Stimulated activated CD4-positive, alpha-beta T cell treated with anti-CD3 and anti-CD28 coated beads, TNF-alpha, amount 100 ng/mL, for 48 hours (primary cell): Measurements from ENCODE around the gene PID1.
"Not testable (repeated sequence)": the region's sequence is repeated elsewhere in the genome, so short reads cannot be mapped to it uniquely, and the experiment has no call there.

Experiments used
- DNase-seq, 3 donors: peaks; one replicate each; pipeline ENCODE4 v3.0.0-alpha.2; 2020; ENCODE audit warnings: low read depth in 3 of 3

Gene PID1

DNA sequence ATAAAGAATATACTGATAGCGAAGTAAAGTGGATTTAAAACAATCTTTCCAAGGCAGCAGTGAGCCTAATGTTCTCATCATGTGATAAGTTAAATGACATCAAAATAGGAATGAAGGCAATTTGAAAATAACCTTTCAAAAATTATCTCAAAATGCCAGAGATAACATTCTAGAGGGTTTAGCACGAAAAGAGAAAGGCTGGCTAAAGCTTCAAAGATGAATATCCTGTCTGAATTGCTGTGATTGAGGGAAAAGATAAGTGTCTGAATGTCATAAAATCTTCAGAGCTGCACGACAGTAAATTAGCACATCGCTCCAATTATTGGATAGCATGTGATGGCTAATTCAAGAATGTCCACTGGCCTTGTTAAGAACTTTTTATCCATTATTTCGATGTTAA is 159.3 kb downstream of the PID1 start:
- DNase-seq: no peak

DNA sequence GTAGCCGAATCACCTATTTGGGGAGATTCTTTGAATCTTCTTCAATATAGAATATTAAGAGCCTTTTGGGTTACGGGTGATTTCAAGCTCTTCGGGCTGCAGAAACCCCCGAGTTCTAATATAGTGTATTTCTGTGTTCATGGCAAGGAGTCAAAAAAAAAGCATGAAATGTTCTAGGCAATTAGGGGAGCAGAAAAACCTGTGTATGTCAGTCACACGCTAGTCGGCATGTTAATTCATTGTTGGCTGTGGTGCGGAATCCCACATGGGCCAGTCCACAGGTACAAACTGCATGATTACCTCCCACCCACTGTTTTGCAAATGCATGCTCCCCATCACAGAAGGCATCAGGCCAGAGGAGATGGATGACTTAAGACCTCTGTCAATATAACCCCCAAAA is 161.9 kb downstream of the PID1 start:
- DNase-seq: no peak

DNA sequence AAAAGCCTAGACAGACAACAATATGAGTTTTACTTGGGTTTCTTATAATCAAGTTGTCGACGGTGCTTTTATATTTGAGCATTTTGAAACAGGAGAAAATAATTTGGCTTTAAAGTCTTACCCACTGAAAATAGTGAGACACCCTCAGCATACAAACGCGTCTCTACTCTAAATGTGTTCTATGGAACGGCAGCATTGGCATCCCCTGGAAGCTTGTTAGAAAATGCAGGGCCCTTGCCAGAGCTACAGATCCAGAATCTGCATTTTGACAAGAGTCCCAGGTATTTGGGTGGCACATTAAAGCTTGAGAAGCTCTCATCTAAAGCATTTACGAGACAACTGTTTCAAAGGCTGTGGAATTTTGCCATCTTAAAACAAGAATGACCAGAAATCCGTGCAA is 163.5 kb downstream of the PID1 start:
- no peak for DNase-seq

DNA sequence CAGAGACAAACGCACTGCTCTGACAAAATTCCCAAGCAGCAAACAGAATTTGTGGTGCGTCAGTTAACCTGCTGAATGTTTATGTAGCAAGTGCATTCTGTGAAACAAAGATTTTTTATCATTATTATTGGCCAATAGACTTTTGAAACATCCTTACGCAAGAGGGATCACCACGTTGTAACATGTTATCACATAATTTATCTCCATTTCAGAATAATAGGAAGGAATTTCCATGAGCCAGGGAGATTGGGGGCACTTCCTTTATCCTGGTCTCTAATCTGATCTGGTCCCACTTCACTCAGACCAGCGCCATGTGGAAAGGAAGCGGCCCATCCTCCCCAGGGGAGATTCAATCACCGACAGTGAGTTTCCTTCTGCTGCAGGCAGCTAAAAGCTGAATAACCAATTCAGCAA is 166.1 kb downstream of the PID1 start:
- DNase-seq: no peak

DNA sequence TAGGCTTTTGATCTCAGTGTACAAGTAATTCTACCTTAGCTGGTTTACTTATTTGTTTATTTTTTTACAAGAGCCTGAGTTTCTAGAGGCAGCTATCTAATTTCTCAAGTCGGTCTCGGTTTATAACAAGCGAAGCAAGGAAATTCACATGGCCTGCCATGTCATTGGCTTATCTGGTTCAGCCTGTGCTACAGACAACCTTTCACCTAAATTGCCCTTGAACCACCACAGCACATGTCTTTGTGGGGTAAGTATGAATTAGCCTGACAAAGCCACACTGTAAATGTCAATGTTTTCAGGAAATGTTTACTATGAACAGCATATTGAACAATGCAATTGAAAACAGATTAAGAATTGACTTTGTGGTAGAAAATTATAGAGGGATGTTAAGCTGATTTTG is 167.1 kb downstream of the PID1 start:
- no peak for DNase-seq

DNA sequence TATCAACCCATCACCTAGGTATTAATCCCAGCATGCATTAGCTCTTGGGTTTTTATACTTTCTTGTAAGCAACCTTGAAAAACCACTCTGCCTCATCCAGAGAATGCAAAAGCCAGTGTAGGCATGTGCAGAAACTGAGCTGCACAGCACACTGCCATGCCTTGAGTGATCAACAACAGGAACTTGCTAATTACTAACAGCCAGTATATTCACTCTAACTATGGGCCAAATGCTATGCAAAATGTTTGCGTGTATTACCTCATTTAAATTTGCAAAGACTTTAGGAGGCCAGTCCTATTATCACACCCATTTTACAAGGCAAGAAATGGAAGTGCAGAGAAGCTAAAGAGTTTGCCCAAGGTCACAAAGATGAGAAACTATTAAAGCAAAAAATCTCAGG is 169.8 kb downstream of the PID1 start:
- DNase-seq: no peak

DNA sequence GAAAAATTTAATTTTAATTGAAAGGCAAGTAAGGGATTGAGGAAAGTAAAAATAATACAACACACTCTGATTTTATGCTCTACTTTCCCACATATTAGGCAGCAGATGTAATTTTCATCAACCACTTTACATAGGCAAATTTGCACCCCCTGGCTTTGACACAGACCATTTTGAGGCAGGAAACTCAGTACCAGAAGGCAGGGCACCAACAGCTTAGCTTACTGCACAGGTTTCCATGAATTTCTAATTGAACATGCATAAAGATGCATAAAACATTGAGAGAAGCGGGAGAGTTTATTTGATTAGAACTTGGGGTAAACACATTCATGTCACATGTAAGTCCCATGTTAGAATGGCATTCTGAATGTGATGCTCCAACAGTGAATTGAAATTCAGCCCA is 171.9 kb downstream of the PID1 start:
- DNase-seq: no peak

DNA sequence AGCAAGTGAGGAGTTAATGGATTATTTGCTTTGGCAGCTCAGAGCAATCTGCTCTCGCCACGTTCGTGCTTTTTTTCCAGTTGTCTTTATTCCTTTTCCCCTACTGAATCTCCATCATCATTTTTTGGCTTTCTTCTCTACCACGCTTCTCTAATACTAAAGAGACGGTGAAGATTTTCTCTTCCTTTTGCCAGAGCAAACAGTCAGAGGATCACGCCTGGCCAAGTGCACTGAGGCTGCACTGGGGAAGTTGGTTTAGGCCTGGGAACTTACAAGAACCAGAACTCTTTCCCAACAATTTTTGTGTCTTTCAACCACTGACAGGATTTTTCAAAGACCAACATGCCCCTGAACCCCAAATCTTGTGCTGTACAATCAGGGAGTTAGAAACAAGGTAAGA is 172.3 kb downstream of the PID1 start:
- no peak for DNase-seq

DNA sequence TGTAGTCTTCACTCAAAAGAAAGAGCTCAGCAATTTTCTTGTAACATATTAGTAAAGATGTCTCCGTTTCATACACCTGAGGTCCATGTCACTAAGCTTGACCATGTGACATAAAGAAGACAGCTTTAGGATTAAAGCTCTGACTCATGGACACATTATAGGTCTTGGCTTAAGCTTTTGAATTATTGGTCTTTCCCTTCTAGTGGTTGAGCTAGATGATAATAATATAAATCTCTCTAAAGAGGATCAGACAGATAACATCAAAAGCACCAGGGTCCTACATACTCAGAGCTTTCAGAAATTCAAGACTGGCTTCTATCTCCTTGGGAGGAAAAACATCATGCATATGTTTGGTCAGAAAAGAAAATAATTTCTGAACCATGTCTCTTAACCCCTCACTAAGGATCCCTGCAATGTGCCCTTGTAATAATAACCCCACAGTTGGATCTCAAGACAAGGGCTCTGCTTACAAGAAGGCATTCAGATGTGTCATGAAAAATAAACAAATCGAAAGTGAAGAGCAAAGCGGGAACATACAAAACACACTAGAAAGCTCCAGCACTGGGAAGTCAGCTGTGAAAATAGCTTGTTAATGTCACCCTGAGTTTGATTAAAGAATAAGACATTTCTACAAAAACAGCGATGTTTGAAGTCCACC is 174.5 kb downstream of the PID1 start:
- no peak for DNase-seq

DNA sequence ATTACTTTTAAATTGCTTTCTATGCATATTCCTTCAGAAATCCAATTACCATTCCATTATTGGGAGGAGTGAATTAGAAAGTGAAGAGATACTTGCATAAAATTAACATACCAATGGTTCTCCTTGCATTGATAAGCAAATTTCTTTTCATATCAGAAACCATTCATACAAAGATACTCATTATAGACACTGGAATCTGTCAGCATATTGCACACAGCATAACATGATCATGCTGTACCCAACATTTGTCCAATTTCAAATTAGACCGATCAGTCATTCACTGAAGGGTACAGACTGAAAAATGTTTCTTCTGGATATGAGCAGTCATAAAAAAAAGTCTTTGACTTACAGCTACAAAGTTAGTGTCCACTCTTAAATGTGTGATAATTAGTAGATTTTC is 175.6 kb downstream of the PID1 start:
- no peak for DNase-seq

DNA sequence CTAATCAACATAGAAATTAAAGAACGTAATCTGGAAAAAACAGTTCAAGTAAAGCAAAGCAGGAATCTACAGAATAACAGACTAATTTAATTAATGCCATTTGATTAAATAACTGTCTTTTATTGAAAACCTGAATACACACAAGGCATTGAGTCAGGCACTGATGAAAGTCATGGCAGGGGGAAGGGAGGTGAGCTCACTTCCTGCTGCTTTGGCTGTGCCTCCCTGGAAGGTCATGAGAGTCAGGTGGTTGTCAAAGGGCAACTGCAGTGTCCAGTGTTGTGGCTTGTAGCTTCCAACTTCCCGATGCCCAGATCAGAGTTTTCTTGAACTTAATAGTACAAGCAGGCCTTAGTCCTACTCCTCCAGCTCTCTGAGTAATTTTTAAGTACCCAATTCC is 180.9 kb downstream of the PID1 start:
- no peak for DNase-seq

DNA sequence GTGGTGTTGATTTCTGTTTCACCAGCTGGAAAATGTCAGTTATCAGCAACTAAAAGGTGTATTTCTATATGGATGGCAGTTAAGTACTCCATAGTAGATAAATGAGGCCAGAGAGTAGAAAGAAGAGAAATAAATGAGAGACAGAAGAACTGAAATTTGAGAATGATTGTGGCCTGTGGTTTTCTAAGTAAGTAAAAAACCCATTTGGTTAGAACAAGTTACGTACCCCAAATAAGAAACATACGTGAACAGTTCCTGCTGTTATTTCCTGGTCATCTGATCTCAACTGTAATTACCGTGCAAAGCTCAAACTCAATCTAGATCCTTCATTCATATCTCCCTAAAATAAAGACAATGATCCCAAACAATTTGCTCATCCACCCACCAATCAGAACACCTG is 181.3 kb downstream of the PID1 start:
- DNase-seq: no peak

DNA sequence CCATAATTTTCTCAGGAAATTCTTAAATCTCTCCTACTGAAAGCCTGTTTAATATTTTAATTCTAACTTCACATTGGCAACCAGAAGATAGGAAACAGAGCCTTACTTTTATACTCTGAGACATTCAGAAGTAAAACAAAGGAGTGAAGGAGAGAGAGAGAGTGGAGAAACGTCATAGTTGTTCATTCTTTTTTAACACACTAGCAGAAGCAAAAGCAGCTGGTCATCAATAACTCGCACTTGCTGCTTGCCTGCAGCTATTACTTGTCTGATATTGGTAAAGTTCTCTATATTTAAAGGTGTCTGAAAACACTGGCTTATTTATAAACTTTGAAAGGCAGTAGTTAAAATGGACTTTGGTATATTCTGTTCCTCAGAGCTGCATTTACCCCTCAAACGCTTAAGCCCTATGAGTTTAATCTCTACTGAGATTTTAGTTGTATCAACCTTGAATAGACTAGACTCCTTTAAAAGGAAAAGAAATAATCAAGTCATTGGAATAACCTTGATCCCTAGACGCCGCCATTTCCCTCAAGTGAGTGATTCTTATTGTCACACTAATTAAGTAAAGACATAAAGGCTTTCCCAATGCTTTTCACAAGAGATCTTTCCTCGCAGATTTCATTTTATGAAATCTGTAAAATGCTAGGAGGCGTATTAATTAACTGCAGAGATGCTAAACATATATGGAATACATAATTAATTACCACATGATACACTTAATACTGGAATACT is 182.0 kb downstream of the PID1 start:
- no peak for DNase-seq

DNA sequence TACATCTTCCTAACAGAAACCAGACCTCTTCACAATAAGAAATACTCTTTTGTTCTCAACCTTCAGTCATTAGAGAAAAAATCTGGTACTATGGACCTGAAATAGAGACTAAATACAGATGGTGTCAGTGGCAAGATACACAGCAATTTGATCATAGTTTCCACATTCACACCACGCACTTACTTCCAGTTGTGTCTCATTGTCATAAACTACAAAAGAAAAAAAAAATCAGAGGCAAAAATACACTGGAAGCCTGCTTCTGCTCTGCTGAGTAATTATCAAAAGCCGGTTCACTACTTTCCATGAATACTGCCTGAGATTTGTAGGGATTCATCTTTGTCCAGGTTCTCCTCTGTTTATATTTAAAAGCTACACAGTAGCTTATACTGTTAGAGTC is 182.6 kb downstream of the PID1 start:
- DNase-seq: no peak

DNA sequence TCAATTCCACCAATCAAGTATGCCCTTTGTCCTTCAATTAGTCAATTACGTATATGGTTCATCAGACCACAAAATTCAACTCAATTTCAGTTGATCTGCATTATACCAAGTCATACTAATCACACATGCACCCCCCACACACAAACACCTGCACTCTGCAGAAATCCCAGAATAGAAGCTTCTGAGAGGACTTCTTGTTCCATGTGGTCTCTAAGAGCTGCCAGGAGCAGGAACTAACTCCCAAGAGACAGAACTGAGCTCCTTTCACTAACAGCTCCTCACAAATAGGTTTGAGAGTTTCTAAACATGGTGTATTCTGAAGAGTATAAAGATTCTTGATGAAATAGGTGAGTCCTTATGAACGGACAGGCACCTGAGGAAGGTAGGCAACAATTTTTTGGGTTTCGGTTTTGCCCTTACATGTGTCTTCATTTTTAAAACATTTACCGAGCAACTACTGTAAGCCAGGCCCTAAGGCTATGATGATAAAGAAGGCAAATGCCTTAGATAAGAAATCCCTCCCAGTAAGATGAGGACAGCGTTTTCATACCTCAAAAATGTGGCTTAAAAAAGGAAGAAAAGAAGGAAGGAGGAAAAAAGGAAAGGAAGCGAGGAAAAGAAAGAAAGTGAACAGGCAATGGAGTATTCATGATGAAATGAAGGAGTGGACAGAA is 183.1 kb downstream of the PID1 start:
- no peak for DNase-seq

DNA sequence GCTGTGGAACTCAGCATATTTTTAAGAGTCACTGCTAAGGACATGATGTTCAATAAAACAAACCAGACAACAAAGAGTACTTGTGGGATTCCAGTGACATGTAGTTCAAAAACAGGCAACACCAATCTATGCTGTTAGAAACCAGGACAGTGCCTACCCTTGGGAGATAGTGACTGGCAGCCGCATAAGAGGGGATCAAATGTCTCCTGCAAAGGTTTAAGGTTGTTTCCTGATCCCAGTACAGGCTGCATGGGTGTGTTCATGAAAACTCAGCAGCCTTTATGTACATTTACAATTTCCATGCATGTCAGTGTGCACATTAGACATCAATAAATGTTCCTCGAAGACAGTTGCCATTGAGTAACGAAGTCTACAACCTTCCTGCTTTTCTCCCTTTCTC is 183.8 kb downstream of the PID1 start:
- no peak for DNase-seq

DNA sequence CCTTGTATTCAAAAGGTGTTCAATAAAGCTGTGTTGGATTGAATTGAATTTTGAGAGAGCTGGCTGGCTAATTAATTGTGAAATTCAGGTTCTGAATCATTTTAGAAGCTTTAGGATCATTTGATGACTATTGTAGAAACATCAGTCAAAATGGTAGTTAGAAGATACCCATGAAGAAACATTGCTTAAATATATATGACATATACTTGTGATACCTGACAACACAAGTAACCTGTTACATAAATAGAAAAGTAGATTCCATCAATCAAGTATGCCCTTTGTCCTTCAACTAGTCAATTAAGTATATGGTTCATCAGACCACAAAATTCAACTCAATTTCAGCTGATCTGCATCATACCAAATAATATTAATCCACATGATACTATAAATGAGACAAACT is 185.6 kb downstream of the PID1 start:
- no peak for DNase-seq

DNA sequence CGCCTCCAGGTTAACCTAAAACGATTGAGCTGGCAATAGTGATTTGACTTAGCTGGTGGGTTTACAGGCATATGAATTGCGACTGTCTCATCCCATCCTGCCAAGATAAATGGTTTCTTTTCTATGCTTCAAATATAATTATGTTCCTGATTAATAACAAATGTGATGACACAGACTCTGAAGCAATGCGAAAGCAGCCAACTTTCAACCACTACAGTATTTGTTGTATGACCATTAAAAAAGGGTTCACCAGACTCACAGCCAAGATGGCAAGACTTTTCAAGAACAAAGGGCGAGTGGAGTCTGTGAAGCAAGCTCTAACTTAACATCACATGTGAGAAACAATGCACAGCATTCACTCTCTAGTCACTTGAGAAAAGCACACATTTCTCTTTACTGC is 186.6 kb downstream of the PID1 start:
- DNase-seq: no peak

DNA sequence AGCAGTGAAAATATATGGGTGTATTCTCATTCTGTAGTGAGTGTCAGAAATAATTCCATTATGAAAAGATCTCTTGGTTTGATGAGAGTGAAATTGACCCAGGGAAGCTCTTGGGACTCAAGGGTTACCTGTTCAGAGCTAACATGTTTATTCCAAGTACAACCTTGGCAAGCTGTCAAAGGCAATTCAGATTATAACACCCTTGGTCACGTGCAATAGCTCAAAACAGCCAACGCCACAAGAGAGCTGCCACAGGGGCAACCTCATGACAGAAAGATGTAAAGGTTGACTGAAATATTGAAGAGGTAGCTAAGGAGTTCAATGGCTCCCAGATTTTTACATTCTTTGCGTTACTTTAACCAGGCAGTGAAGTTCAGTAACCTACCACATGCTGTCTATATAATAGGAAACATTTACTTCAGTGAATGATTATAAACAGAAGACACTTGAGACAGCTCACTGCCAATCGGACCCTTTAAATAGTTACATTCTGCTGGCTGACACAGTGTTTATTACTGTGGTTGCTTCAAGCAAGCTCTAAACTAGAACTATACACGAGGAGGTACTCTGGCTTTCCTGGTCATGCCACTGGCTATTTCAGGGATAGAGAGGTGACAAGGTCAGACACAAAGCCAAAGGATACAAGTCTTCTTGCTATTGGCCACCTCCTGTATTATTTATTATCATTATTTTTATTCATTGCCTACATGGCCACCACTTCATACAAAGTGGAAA is 187.3 kb downstream of the PID1 start:
- DNase-seq: no peak

DNA sequence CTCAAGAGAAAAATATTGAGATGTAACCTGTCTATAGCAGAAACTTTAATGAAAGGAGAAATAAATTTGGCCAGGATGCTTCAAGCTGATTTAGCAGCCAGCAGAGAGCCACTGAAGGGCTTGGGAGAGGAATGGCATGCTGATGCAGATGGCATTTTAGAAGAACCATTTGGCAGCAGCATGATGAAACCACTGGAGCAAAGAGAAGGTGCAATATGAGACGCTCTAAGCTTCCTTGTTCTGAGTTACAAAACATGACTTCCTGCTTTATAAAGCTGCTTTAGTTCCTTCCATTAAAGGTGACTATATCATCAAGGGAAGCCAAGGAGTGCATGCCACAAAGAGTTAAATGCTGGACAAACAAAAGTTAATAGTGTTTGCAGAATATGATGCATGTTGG is 189.7 kb downstream of the PID1 start:
- DNase-seq: no peak

DNA sequence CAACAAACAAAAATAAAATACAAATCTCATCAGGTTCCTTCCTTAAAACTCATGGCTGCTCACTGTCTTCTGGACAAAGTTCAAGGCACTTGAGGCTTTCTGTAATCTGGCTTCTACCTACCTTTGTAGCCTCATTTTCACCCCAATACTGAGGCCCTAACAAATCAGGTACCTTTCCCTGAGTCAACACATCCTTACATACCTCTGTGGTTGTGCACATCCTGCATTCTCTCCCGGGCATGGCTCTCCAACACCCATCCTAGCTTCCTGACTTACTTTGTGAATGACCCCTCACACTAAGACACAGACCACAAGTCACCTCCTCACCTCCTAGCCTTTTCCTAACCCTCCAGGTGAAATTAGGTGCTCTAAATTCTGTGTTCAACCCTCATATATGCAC is 190.9 kb downstream of the PID1 start:
- no peak for DNase-seq

DNA sequence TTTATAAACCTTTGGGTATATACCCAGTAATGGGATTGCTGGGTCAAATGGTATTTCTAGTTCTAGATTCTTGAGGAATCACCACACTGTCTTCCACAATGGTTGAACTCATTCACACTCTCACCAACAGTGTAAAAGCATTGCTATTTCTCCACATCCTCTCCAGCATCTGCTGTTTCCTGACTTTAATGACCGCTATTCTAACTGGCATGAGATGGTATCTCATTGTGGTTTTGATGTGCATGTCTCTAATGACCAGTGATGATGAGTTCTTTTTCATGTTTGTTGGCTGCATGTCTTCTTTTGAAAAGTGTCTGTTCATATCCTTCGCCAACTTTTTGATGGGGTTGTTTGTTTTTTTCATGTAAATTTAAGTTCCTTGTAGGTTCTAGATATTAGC is 194.2 kb downstream of the PID1 start:
- not testable (repeated sequence) for DNase-seq

DNA sequence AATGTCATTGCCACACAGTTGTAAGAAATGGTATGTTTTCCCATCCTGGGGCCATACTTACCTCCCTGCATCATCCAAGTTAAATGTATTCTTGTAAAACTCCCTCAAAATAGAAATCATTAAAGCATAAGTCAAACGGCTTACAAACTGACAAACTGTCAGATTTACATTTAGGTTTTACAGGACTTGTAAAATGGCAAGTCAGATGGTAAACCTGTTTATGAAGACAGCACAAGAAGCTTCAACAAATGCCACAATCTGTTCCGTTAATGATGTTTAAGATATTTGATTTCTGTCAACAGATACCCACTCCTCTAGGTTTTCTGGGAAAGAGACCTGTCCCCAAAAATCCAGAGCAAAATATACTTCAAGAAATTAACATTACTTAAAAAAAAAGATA is 197.2 kb downstream of the PID1 start:
- no peak for DNase-seq
